HL-60 (cell line): ENCODE results near the gene EEF1A2.

Experiments used
- DNase-seq, 2 experiments: peaks; one replicate each; pipeline ENCODE4 v3.0.0-alpha.2; 2010 to 2020; ENCODE audit warnings: low read depth in 1 of 2, low spot score in 1 of 2
- H3K27ac ChIP-seq: fragments of 250-450 bp; sonication (Bioruptor Pico); replicated peaks from 2 replicates; pipeline ENCODE4 v1.5.1; 2020; ENCODE audit warnings: mild to moderate bottlenecking, moderate library complexity
- H3K27me3 ChIP-seq: fragments of 250-450 bp; sonication (Bioruptor Pico); 2 replicates; pipeline ENCODE4 v1.5.1; 2021; ENCODE audit warnings: mild to moderate bottlenecking, moderate library complexity; ENCODE audit not compliant: insufficient read depth, poor library complexity, severe bottlenecking
- H3K4me3 ChIP-seq: replicated peaks from 2 replicates; pipeline ENCODE4 v1.5.1; 2011; ENCODE audit warnings: mild to moderate bottlenecking, control low read depth, low read length; ENCODE audit not compliant: insufficient read depth
- GABPA ChIP-seq: IDR thresholded peaks from 2 replicates; pipeline ENCODE4 v1.6.1; 2012; ENCODE audit warnings: low read depth
- POLR2AphosphoS5 ChIP-seq: IDR thresholded peaks from 2 replicates; pipeline ENCODE4 v1.6.1; 2012; ENCODE audit warnings: low read depth
- SPI1 ChIP-seq: IDR thresholded peaks from 2 replicates; pipeline ENCODE4 v1.6.1; 2012; ENCODE audit warnings: low read depth, mild to moderate bottlenecking, borderline replicate concordance
- TF ChIP-seq, protein P1 (sequence below): IDR thresholded peaks from 2 replicates; pipeline ENCODE4 v1.6.1; 2012; ENCODE audit warnings: low read depth; ENCODE audit not compliant: insufficient replicate concordance
- TF ChIP-seq, protein P2 (sequence below): IDR thresholded peaks from one replicate; pipeline ENCODE4 v1.5.1; 2011; ENCODE audit warnings: low read length, control low read depth, inconsistent platforms; ENCODE audit not compliant: insufficient read depth

EEF1A2 gene

DNA sequence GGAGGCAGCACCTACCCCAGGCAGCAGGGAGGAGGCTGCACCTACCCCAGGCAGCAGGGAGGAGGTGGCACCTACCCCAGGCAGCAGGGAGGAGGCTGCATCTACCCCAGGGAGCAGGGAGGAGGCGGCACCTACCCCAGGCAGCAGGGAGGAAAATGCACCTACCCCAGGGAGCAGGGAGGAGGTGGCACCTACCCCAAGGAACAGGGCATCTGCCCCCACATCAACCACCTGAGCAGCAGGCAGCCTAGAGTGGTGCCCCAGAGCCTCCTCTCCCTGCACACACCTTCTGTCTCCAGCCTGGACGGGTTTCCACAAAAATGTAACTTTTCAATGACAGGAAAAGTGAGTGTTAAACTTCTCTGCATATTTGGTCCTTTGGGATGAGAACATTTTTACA is 36.6 kb downstream of the EEF1A2 start:
- no peak overlapping the region for H3K27ac ChIP-seq
- DNase-seq: no peak
- H3K27me3 ChIP-seq: peaks cover 5% of the 10 kb centered on the region
- TF ChIP-seq GABPA (no peak), POLR2AphosphoS5 (no peak), SPI1 (no peak)
- TF ChIP-seq, protein P1, sequence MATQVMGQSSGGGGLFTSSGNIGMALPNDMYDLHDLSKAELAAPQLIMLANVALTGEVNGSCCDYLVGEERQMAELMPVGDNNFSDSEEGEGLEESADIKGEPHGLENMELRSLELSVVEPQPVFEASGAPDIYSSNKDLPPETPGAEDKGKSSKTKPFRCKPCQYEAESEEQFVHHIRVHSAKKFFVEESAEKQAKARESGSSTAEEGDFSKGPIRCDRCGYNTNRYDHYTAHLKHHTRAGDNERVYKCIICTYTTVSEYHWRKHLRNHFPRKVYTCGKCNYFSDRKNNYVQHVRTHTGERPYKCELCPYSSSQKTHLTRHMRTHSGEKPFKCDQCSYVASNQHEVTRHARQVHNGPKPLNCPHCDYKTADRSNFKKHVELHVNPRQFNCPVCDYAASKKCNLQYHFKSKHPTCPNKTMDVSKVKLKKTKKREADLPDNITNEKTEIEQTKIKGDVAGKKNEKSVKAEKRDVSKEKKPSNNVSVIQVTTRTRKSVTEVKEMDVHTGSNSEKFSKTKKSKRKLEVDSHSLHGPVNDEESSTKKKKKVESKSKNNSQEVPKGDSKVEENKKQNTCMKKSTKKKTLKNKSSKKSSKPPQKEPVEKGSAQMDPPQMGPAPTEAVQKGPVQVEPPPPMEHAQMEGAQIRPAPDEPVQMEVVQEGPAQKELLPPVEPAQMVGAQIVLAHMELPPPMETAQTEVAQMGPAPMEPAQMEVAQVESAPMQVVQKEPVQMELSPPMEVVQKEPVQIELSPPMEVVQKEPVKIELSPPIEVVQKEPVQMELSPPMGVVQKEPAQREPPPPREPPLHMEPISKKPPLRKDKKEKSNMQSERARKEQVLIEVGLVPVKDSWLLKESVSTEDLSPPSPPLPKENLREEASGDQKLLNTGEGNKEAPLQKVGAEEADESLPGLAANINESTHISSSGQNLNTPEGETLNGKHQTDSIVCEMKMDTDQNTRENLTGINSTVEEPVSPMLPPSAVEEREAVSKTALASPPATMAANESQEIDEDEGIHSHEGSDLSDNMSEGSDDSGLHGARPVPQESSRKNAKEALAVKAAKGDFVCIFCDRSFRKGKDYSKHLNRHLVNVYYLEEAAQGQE: no peak
- TF ChIP-seq, protein P2, sequence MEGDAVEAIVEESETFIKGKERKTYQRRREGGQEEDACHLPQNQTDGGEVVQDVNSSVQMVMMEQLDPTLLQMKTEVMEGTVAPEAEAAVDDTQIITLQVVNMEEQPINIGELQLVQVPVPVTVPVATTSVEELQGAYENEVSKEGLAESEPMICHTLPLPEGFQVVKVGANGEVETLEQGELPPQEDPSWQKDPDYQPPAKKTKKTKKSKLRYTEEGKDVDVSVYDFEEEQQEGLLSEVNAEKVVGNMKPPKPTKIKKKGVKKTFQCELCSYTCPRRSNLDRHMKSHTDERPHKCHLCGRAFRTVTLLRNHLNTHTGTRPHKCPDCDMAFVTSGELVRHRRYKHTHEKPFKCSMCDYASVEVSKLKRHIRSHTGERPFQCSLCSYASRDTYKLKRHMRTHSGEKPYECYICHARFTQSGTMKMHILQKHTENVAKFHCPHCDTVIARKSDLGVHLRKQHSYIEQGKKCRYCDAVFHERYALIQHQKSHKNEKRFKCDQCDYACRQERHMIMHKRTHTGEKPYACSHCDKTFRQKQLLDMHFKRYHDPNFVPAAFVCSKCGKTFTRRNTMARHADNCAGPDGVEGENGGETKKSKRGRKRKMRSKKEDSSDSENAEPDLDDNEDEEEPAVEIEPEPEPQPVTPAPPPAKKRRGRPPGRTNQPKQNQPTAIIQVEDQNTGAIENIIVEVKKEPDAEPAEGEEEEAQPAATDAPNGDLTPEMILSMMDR: no peak
- no peak overlapping the region for H3K4me3 ChIP-seq

DNA sequence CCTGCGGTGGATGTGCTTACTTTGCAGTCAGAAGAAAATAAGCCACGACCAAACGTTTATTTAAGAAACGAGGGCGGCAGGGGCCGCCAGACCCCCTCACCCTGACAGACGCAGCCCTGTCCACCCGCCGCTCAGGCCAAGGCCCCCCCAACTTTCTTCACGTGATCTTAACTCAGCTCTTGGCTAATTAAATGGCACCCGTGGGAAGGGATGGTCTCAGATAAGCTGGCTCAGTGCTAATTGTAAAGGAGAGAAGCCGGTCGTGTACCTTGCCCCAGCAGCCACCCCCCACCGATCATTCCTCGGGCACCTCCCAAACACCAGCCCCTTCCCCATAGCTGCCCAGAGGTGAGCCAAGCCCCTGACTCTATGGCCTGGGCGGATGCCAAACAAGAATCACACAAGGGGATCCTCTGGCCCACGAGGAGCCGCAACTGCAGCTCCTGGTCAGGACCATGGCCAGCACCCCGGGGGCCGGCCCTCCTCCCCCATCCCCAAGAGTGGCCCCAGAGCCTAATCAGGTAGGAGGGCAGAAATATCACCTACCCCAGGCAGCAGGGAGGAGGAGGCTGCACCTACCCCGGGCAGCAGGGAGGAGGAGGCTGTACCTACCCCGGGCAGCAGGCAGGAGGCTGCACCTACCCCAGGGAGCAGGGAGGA is 37.6 kb downstream of the EEF1A2 start:
- DNase-seq: no peak
- peaks cover 7% of the 10 kb centered on the region for H3K27me3 ChIP-seq
- no peak overlapping the region for H3K27ac ChIP-seq
- TF ChIP-seq, protein P2: no peak
- TF ChIP-seq GABPA: no peak
- TF ChIP-seq, protein P1: peak; percentile 97
- no peak overlapping the region for H3K4me3 ChIP-seq

DNA sequence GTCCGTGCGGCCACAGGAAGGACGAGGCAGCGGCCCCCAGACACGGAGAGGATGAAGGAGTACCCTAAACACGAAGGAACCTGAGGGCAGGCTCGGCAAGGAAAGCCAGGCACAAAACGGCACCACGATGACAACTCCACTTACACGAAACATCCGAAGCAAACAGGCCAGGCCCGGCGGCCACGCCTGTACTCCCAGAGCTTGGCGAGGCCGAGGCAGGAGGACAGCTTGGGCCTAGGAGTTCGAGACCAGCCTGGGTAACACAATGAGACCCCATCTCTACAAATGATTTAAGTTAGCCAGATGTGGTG is 39.9 kb downstream of the EEF1A2 start:
- no peak overlapping the region for H3K27ac ChIP-seq
- DNase-seq: no peak

More for the DNA sequence above, 39.9 kb downstream of the EEF1A2 start:
- Histone ChIP-seq H3K27me3 (peaks cover 23% of the 10 kb centered on the region), H3K4me3 (no peak overlapping the region)
- TF ChIP-seq POLR2AphosphoS5 (no peak), GABPA (no peak), SPI1 (no peak)
- TF ChIP-seq, protein P2: no peak
- TF ChIP-seq, protein P1: no peak
